ENCODE results near the gene SP3.

The SP3 gene

GRCh38 chr2:173964565-173965371 is 405 bp downstream of the SP3 start:
- DNase-seq, result peak; percentile 91

- peak; percentile 94 for DNase-seq
Measured at GRCh38 chr2:173963817-173964564, 1.2 kb downstream of the SP3 start.

- peak; percentile 53 for DNase-seq
Measured at GRCh38 chr2:173963323-173963816, 1.8 kb downstream of the SP3 start.

GRCh38 chr2:173962583-173963110 is 2.5 kb downstream of the SP3 start:
- DNase-seq, result no peak

GRCh38 chr2:173962031-173962430 is 3.1 kb downstream of the SP3 start:
- DNase-seq, result no peak

GRCh38 chr2:173961346-173961705 is 3.8 kb downstream of the SP3 start:
- no peak for DNase-seq

- no peak for DNase-seq
Measured at GRCh38 chr2:173959909-173960308, 5.3 kb downstream of the SP3 start.

GRCh38 chr2:173959358-173959884 is 5.8 kb downstream of the SP3 start:
- no peak for DNase-seq

GRCh38 chr2:173958198-173958846 is 6.9 kb downstream of the SP3 start:
- no peak for DNase-seq

GRCh38 chr2:173957517-173957916 is 7.7 kb downstream of the SP3 start:
- DNase-seq, result no peak

GRCh38 chr2:173956454-173956853 is 8.7 kb downstream of the SP3 start:
- DNase-seq, result no peak

GRCh38 chr2:173955867-173956266 is 9.3 kb downstream of the SP3 start:
- DNase-seq, result no peak

GRCh38 chr2:173955004-173955403 is 10.2 kb downstream of the SP3 start:
- DNase-seq, result no peak

- DNase-seq, result no peak
Measured at GRCh38 chr2:173953047-173953424, 12.1 kb downstream of the SP3 start.

GRCh38 chr2:173952267-173953046 is 12.7 kb downstream of the SP3 start:
- no peak for DNase-seq

- no peak for DNase-seq
Measured at GRCh38 chr2:173948842-173949241, 16.3 kb downstream of the SP3 start.

- no peak for DNase-seq
Measured at GRCh38 chr2:173948198-173948597, 17.0 kb downstream of the SP3 start.

- no peak for DNase-seq
Measured at GRCh38 chr2:173947131-173947530, 18.0 kb downstream of the SP3 start.

- no peak for DNase-seq
Measured at GRCh38 chr2:173943738-173944137, 21.4 kb downstream of the SP3 start.

GRCh38 chr2:173942861-173943523 is 22.2 kb downstream of the SP3 start:
- DNase-seq, result no peak

- DNase-seq, result no peak
Measured at GRCh38 chr2:173941567-173941966, 23.6 kb downstream of the SP3 start.
